Duodenal mucosa (tissue), 2 donors: ENCODE results near the gene ERBB4.

ENCODE experiments used
- H3K27ac ChIP-seq: one replicate; pipeline ENCODE4 v1.7.0; 2013; ENCODE audit warnings: low read depth, low read length
- H3K27me3 ChIP-seq, 2 donors: one replicate each; pipeline ENCODE4 v1.7.0; 2013; ENCODE audit warnings: low read length in 2 of 2, control low read depth in 1 of 2; ENCODE audit not compliant: insufficient read depth in 2 of 2, control insufficient read depth in 1 of 2
- H3K36me3 ChIP-seq, 2 donors: one replicate each; pipeline ENCODE4 v1.7.0; 2013; ENCODE audit warnings: low read length in 2 of 2, control low read depth in 1 of 2; ENCODE audit not compliant: insufficient read depth in 2 of 2, control insufficient read depth in 1 of 2
- H3K4me1 ChIP-seq, 2 donors: one replicate each; pipeline ENCODE4 v1.7.0; 2013; ENCODE audit warnings: low read length in 2 of 2, control low read depth in 1 of 2; ENCODE audit not compliant: insufficient read depth in 2 of 2, control insufficient read depth in 1 of 2
- H3K4me3 ChIP-seq, 2 donors: one replicate each; pipeline ENCODE4 v1.7.0; 2013; ENCODE audit warnings: low read length in 2 of 2, low read depth in 1 of 2
- H3K9ac ChIP-seq, 2 donors: one replicate each; pipeline ENCODE4 v1.7.0; 2013; ENCODE audit warnings: low read length in 2 of 2, low read depth in 1 of 2
- H3K9me3 ChIP-seq, 2 donors: one replicate each; pipeline ENCODE4 v1.7.0; 2013; ENCODE audit warnings: low read length in 2 of 2, control low read depth in 1 of 2; ENCODE audit not compliant: control insufficient read depth in 1 of 2

The ERBB4 gene

DNA sequence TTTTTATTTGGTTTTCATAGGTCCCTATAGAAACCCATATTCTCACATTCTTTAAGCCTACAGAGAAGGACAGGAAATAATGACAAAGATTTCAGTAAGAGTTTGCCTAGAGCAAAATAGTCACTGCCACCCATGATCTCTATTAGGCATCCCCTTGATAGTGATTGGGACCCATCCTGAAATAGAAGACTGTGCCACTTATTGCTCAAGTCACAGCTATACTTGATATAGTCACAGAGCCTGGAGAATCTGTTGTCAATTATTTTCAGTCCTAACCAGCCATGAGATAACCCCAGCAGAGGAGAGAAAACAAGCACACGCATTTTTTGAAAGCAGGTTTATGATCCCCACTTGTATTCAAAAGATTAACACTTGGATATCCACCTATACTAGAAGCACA is 8.2 kb downstream of the ERBB4 start:
- Histone ChIP-seq H3K9ac (no peak overlapping the region), H3K9me3 (no peaks in the 10 kb centered on the region), H3K4me3 (no peak overlapping the region), H3K27ac (no peak overlapping the region), H3K36me3 (no peaks in the 10 kb centered on the region), H3K4me1 (no peaks in the 10 kb centered on the region), H3K27me3 (peaks cover 0 to 14% of the 10 kb centered on the region in 2 donors)

- Histone ChIP-seq H3K9ac (no peak overlapping the region), H3K27me3 (peaks cover 0 to 3% of the 10 kb centered on the region in 2 donors), H3K4me3 (no peak overlapping the region), H3K4me1 (no peaks in the 10 kb centered on the region), H3K9me3 (no peaks in the 10 kb centered on the region), H3K27ac (no peak overlapping the region), H3K36me3 (no peaks in the 10 kb centered on the region)
Measured at GRCh38 chr2:212528106-212528856, 10.3 kb downstream of the ERBB4 start.

- no peak overlapping the region for H3K27ac ChIP-seq
- no peak overlapping the region for H3K9ac ChIP-seq
- H3K9me3 ChIP-seq, result no peaks in the 10 kb centered on the region
- H3K4me3 ChIP-seq, result no peak overlapping the region
- no peaks in the 10 kb centered on the region for H3K36me3 ChIP-seq
- H3K4me1 ChIP-seq, result no peaks in the 10 kb centered on the region
- H3K27me3 ChIP-seq, result peaks cover 0 to 3% of the 10 kb centered on the region in 2 donors
Measured at GRCh38 chr2:212526059-212526458, 12.5 kb downstream of the ERBB4 start.

- Histone ChIP-seq H3K9me3 (no peaks in the 10 kb centered on the region), H3K4me3 (no peak overlapping the region), H3K9ac (no peak overlapping the region), H3K27ac (no peak overlapping the region), H3K4me1 (no peaks in the 10 kb centered on the region), H3K36me3 (no peaks in the 10 kb centered on the region), H3K27me3 (no peaks in the 10 kb centered on the region)
Measured at GRCh38 chr2:212523756-212524155, 14.8 kb downstream of the ERBB4 start.

DNA sequence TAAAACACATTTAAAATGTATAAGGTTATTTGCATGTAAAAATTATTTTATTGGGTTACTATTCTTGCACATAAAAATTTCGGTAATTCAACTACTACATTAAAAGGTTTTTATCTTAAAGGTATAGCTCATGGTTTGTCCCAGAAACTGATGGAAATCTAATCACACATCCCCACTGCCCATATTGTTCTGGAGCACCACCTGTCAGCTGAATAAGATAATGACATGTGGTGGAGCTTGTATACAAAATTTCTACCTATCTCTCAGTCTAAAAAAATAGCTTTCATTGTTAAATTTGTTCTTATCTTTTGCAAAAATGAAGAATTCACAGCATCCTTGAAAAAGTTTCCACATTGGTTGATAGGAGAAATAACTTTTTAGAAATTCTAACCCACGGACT is 18.3 kb downstream of the ERBB4 start:
- no peaks in the 10 kb centered on the region for H3K27me3 ChIP-seq
- H3K9ac ChIP-seq, result no peak overlapping the region
- no peaks in the 10 kb centered on the region for H3K9me3 ChIP-seq
- H3K27ac ChIP-seq, result no peak overlapping the region
- H3K4me3 ChIP-seq, result no peak overlapping the region
- no peaks in the 10 kb centered on the region for H3K4me1 ChIP-seq
- no peaks in the 10 kb centered on the region for H3K36me3 ChIP-seq

GRCh38 chr2:212517693-212518092 is 20.9 kb downstream of the ERBB4 start:
- H3K27me3 ChIP-seq, result no peaks in the 10 kb centered on the region
- H3K9ac ChIP-seq, result no peak overlapping the region
- H3K27ac ChIP-seq, result no peak overlapping the region
- H3K36me3 ChIP-seq, result no peaks in the 10 kb centered on the region
- no peak overlapping the region for H3K4me3 ChIP-seq
- no peaks in the 10 kb centered on the region for H3K4me1 ChIP-seq
- H3K9me3 ChIP-seq, result no peaks in the 10 kb centered on the region

DNA sequence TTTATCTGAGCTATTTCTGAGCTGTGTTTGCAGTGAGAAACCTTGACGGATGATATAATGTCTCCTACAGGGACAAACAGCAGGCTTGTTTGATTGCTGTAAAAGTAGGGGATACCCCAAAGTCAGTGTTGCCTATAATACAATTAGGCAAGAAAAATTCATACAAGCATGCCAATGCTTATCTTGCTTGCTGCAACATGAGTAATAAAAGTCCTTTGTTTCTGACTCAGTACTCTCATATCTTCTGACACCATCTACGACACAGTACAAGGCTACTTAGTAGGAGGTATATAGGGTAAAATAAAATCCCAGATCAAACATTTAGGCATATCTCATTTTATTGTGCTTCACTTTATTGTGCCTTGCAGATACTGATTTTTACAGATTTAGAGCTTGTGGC is 33.0 kb downstream of the ERBB4 start:
- Histone ChIP-seq H3K27me3 (no peaks in the 10 kb centered on the region), H3K4me3 (no peak overlapping the region), H3K9me3 (no peaks in the 10 kb centered on the region), H3K36me3 (no peaks in the 10 kb centered on the region), H3K4me1 (no peaks in the 10 kb centered on the region), H3K27ac (no peak overlapping the region), H3K9ac (no peak overlapping the region)

DNA sequence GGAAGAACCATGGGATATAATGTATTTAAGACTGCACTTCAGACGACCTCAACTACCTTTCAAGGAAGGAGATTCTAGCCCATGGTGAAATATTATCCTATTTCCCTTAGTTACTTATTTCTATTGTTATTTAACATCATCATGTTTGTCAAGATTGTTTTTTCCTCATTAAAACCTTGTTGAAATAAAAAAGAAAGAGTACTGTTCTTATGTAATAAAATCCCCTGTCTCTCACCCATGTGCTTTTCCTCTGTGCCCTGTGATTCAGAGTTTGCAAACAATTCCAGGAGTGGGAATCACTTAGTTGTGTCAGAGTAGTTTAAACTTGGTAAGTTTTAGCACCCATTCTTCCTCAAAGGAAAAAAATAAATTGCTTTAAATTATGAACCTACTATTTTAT is 43.6 kb downstream of the ERBB4 start:
- Histone ChIP-seq H3K4me1 (no peaks in the 10 kb centered on the region), H3K27ac (no peak overlapping the region), H3K36me3 (no peaks in the 10 kb centered on the region)

GRCh38 chr2:212494418-212495020 is 44.1 kb downstream of the ERBB4 start:
- no peak overlapping the region for H3K4me3 ChIP-seq
- no peak overlapping the region for H3K27ac ChIP-seq
- H3K36me3 ChIP-seq, result no peaks in the 10 kb centered on the region
- H3K27me3 ChIP-seq, result no peaks in the 10 kb centered on the region
- no peaks in the 10 kb centered on the region for H3K9me3 ChIP-seq
- no peaks in the 10 kb centered on the region for H3K4me1 ChIP-seq
- no peak overlapping the region for H3K9ac ChIP-seq

More for the DNA sequence above, 43.6 kb downstream of the ERBB4 start:
- Histone ChIP-seq H3K27me3 (no peaks in the 10 kb centered on the region), H3K9me3 (no peaks in the 10 kb centered on the region), H3K9ac (no peak overlapping the region), H3K4me3 (no peak overlapping the region)

DNA sequence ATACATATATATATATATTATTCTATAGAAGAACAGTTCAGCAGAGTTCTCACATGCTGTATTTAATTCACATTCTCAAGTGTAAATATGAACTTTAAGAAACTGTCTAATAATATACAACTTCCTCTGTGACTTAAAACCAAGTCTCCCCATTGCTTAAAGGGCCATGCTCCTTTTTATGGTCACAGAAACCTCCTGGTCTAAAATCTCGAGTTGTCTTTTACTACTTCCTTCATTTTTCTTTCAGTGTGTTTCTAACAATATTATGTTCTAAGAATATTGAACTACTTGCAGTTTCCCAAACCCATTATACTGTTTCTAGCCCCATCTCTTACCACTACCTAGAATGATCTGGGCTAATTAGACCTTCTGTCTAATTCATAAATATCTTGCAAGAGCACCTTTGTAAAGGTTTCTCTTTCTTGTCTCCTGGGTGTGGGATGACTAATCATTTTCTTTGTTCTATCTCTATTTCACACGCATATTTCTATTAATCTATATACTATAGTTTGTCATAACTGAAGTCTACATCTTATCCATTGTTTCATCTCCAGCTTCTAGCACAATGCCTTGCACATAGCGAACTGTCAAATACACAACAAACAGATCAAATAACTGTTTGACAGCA is 48.8 kb downstream of the ERBB4 start:
- Histone ChIP-seq H3K9ac (no peak overlapping the region), H3K27me3 (no peaks in the 10 kb centered on the region), H3K4me1 (no peaks in the 10 kb centered on the region), H3K9me3 (no peaks in the 10 kb centered on the region), H3K27ac (no peak overlapping the region), H3K4me3 (no peak overlapping the region), H3K36me3 (no peaks in the 10 kb centered on the region)
